Activated T-cell treated with anti-CD3 and anti-CD28 coated beads for 24 hours (primary cell): ENCODE results near the gene CEP128.
"Not testable (repeated sequence)": the region's sequence is repeated elsewhere in the genome, so short reads cannot be mapped to it uniquely, and the experiment has no call there.

Experiments
- DNase-seq: peaks from one replicate; pipeline ENCODE4 v3.0.0-alpha.2; 2020; ENCODE audit warnings: low read depth

The CEP128 gene

GRCh38 chr14:80953211-80953610, 11.7 kb upstream of the CEP128 start:
- DNase-seq: not testable (repeated sequence)

GRCh38 chr14:80951491-80951890, 10.0 kb upstream of the CEP128 start:
- DNase-seq: no peak

GRCh38 chr14:80948291-80948690, 6.8 kb upstream of the CEP128 start:
- DNase-seq: no peak

- no peak for DNase-seq
Observed at GRCh38 chr14:80946797-80947196, 5.3 kb upstream of the CEP128 start.

- no peak for DNase-seq
Observed at GRCh38 chr14:80946187-80946586, 4.6 kb upstream of the CEP128 start.

GRCh38 chr14:80944861-80945617, 3.5 kb upstream of the CEP128 start:
- no peak for DNase-seq

- no peak for DNase-seq
Observed at GRCh38 chr14:80942191-80942600, 658 bp upstream of the CEP128 start.

- no peak for DNase-seq
Observed at GRCh38 chr14:80940146-80940545, 1.4 kb downstream of the CEP128 start.

- DNase-seq: no peak
Observed at GRCh38 chr14:80933686-80934085, 7.9 kb downstream of the CEP128 start.

GRCh38 chr14:80933282-80933681, 8.3 kb downstream of the CEP128 start:
- DNase-seq: no peak

- no peak for DNase-seq
Observed at GRCh38 chr14:80930836-80931389, 10.6 kb downstream of the CEP128 start.

GRCh38 chr14:80930095-80930494, 11.4 kb downstream of the CEP128 start:
- no peak for DNase-seq

- DNase-seq: no peak
Observed at GRCh38 chr14:80927083-80927989, 14.2 kb downstream of the CEP128 start.

GRCh38 chr14:80926397-80927082, 15.0 kb downstream of the CEP128 start:
- no peak for DNase-seq

GRCh38 chr14:80924365-80925103, 17.0 kb downstream of the CEP128 start:
- no peak for DNase-seq

- no peak for DNase-seq
Observed at GRCh38 chr14:80923368-80923767, 18.2 kb downstream of the CEP128 start.

GRCh38 chr14:80919622-80920021, 21.9 kb downstream of the CEP128 start:
- no peak for DNase-seq

- DNase-seq: not testable (repeated sequence)
Observed at GRCh38 chr14:80912013-80912412, 29.5 kb downstream of the CEP128 start.

GRCh38 chr14:80906946-80907345, 34.6 kb downstream of the CEP128 start:
- no peak for DNase-seq

- DNase-seq: no peak
Observed at GRCh38 chr14:80906336-80906735, 35.2 kb downstream of the CEP128 start.

GRCh38 chr14:80902608-80903007, 38.9 kb downstream of the CEP128 start:
- DNase-seq: no peak

GRCh38 chr14:80901822-80902221, 39.7 kb downstream of the CEP128 start:
- DNase-seq: no peak
